NCI-H460 (cell line): Measurements from ENCODE around the gene CASP2. TPM values are rescaled to one million over a fixed set of nuclear protein-coding genes. Genes with fewer than 3 reads are reported as not detected.
A peak's percentile ranks its signal among the peaks of the same experiment; 100 is the strongest.

ENCODE experiments used
- DNase-seq: peaks from one replicate; pipeline ENCODE4 v3.0.0-alpha.2; 2016; ENCODE audit warnings: low read depth; ENCODE audit errors: extremely low read depth
- total RNA-seq: library from RNA; depleted of rRNA; stranded (reverse); fragments of >200 nt; shearing (Covaris generic); gene quantifications from 2 replicates; pipeline ENCODE4 v1.2.3, GENCODE V29; 2014

The CASP2 gene
- total RNA-seq, 1 experiment from 2014 or later: 16.6 TPM

DNA sequence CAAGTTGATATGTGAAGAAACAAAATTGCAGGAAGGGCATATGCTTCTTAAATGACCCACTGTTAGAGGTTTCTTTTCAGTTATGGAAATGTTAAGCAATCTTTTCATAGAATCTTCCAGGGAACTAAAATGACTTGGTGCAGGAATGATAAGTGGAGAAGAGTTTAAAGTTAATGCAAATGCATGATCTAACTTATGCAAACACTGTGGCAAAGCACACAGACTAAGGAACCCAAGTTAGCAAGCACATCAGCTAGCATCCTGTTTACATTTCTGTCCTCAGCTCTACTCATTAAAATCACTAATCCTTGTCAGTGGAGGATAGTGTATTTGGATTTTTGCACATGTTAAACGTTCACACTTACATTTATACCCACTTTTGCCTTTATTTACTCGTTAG, 37.1 kb downstream of the CASP2 start:
- DNase-seq: no peak

DNA sequence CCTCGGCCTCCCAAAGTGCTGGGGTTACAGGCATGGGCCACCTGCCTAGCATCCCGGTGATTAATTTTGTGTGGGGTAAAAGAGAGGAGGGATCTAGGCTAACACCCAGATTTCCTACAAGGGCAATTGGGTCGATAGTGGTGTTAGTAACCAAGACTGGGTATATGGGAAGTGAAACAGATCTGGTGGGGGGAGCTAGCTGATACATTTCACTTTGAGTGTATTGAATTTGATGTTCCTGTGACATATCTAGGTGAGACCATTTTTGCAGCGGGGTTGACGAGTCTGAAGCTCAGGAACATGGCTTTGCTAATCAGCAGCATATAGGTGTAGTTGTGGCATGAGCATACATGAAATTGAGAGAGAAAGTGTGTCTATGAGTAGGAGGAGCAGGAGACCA, 39.8 kb downstream of the CASP2 start:
- no peak for DNase-seq

DNA sequence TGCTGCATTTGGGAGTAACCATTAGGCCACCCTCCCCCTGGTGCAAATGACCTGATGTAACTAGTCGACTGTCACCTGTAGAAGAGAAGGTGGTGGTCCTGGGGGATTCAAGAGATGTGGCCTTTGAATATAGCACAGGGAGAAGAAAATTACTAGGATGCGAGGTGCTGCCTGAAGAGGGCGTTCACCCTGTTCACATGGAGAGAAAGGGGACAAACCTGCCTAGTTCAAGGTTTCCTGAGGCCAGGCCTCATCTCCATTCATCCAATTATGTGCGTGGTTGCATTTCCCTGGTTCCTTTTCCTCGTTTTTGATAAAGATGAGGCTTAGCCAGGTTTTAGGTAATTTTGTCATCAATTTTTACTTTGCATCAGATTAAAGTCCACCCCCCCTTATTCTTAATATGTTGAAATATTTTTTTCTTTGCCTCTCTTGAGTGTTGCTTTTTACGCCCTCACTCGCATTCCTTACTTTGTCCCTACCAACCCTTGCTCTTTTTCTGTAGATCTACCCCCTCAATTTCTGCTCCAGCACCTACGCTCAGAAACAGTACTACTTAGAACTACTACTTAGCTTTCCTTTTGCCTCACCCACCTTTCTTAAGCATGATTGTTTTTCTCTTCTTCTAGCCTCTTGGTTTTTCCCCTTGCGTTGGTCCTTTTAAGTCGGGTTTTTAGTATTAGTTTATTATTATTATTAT, 41.5 kb downstream of the CASP2 start:
- no peak for DNase-seq

DNA sequence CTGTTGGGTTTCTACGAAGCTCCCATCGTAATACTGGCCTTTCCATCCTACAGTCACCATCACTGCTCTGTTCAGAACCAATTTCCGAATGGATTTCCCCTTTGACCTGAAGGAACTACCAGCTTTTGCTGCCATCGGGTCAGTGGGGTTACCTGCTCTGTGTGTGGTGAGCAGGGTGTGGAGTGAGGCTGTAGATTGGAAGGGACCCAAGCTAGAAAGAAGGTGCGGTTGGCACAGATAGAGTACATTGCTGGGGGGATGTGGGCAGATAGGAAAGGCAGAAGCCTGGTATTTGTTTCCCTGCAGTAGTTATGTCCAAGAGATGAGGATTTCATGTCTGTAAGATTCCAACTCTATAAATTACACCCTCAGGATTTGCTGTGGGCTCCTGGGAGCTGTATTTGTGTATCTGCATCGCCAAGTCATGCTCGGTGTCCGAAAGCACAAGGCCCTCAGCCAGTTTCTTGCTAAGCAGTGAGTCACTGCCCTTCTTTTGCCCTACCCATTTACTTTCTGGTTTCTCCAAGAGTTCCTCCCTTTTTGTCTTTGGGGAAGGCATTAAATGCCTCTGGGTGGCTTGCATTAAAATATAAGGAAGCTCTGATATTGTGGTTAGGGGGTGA, 43.1 kb downstream of the CASP2 start:
- no peak for DNase-seq

DNA sequence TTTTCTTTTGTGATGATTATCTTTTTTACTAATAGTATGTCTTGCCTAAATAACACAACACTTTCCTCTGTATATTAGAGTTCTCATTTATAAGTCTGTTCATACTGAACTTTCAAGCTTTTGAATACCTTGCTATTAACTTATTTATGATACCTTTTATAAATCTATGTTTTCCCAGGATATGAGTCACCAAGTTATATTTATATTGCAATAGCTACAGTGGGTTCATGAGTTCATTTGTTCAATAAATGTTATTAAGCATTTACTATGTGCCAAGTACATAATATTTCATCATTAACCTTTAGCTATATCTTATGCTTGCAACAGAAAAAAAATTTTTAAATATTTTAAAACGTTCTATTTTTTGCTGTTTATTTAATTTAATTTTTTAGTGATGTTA, 46.1 kb downstream of the CASP2 start:
- no peak for DNase-seq

DNA sequence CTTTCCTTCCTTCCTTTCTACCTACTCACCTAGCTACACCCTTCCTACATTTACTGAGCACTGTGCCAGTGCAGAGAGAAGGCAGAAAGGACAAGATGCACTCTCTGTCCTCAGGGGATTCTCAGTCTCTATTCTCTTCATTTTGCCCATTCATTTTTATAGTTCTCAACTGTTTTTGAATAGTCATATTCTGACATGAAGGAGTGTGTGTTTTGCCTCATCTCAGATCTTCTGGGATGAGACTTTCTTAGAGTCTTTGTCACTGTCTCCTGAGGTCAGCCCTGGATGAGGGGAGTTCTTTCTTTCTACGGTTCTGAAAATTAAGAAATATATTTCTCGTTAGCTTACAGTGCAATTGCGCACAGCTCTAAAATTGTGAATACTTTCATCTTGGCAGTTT, 49.1 kb downstream of the CASP2 start:
- no peak for DNase-seq

DNA sequence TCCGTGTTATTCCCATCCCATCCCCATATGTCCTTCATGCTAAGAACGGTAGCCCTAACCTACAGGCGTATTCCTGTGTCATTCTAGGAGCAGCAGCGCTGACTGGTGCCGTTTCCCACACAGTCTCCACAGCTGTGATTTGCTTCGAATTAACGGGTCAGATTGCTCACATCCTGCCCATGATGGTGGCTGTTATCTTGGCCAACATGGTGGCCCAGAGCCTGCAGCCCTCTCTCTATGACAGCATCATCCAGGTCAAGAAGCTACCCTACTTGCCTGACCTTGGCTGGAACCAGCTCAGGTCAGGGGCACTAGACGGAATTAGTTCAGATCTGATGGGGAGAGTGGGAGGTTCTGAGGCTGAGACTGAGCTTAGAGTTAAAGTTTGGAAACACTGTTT, 53.7 kb downstream of the CASP2 start:
- DNase-seq: no peak

DNA sequence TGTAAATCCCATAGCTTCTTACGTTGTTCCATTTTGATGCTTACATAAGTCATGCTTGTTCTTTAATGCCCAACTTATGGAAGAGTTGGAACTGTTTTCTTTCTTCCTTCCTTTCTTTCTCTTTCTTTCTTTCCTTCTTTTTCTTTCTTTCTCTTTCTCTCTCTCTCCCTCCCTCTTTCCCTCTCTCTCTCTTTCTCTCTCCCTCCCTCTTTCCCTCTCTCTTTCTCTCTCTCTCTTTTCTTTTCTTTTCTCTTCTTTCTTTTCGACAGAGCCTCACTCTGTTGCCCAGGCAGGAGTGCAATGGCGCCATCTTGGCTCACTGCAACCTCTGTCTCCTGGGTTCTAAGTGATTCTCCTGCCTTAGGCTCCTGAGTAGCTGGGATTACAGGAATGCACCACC, 55.4 kb downstream of the CASP2 start:
- DNase-seq: no peak

DNA sequence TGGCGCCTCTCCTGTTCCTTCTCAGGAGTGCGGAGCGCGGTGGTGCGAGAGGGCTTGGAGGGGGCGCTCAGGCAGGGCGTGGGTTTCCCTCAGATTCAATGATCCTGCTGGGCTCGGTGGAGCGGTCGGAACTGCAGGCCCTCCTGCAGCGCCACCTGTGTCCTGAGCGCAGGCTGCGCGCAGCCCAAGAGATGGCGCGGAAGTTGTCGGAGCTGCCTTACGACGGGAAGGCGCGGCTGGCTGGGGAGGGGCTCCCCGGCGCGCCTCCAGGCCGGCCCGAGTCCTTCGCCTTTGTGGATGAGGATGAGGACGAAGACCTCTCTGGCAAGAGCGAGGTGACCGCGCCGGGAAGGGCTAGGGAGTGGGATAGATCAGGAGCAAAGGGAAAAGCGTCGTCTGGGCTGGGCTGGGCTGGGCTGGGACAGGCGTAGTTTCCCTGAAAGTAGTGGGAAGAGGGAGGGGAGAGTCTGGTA, 57.3 kb downstream of the CASP2 start:
- peak; percentile 34 for DNase-seq

DNA sequence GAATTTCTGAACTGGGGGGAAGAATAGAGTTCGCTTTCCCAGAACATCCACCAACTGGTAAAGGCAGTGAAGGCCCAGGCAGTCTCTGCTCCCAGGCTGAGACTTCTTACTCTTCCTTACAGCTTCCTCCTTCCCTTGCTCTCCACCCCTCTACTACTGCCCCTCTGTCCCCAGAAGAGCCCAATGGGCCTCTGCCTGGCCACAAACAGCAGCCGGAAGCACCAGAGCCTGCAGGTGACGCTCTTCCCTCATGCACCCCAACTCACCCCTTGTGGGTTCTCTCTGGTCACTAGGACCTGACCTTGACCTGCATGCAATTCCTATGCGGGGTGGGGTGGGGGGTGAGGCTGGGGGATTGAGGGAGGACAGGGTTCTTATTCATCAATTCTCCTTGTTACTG, 57.9 kb downstream of the CASP2 start:
- no peak for DNase-seq

DNA sequence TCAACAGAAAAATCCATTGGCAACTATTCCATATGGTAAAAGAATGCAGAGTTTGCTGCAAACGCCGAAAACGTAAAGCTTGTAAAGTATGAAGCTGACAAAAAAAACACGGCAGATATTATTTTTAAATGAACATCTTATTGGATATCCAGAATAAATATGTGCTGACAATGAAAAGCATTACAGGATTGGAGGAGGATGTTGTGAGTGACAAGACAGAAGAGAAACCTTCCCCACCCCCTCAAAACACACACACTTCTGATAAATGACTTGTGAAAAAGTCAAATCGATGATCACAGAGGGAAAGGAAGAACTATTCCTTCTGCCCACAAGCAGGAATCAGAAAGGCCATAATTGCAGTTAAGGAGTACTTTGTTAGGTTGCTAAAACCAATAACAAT, 59.8 kb downstream of the CASP2 start:
- no peak for DNase-seq

DNA sequence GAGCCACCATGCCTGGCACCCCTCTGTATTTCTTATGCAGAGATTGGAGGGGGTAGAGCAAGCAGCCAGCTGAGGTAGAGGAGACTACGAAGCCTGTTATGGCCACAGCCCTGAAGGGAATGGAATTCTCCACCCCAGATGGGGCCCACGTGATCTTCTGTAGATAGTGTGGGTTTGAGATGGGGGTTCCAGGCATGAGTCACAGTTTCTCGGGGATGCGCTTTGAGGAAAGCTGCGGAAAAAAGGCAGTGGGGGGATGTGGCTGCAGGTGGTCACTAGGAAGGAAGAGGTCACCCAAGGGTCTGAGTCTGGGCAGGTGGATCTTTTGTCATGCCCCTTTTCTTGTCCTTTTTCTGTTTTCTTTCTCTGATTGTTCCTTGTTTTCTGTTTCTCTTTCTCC, 62.9 kb downstream of the CASP2 start:
- no peak for DNase-seq

DNA sequence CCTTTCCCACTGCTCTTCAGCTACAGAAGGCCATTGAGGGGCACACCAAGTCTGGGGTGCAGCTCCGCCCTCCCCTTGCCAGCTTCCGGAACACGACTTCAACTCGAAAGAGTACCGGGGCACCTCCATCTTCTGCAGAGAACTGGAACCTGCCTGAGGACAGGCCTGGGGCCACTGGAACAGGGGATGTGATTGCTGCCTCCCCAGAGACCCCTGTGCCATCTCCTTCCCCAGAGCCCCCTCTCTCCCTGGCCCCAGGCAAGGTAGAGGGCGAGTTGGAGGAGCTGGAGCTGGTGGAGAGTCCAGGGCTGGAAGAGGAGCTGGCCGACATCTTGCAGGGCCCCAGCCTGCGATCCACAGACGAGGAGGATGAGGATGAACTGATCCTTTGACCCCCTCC, 63.4 kb downstream of the CASP2 start:
- no peak for DNase-seq

DNA sequence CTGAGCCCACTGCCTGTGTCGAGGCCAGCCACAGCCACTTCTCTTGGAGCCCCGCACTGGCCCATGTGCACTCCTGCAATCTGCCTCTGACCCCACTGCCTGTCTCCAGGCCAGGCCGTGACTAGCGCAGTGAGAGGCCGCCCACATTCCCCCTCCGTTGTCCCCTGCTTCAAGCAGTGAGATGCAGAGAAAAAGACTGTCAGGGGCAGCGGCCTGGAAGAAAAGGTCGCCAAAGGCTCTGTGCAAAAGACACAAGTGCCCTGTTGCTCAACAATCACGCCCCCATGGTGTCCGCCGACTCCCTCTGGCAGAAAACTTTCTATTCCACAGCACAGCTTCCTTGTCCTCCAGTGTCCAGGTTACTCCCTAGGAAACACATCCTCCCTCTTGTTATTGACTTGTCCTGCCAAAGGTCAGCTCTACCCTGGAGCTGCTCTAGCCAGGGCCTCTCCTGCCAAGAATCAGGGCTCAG, 64.4 kb downstream of the CASP2 start:
- DNase-seq: no peak

DNA sequence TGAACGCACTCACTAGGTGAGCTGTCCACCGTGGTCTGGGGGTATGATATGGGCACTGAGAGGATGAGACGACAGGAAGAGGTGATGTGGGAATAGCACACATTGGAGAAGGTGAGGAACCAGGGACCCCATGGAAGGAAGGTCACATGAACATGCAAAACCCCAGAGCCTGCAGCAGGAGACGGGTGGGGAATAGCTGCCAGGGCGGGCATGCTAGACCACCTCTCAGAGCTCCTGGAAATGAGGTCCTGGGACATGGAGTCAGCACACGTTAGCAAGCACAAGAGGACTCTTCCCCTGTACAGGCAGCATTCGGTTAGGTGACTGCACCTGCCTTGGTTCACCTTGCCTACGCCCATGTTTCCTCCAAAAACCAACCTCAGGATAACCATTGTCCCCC, 66.2 kb downstream of the CASP2 start:
- DNase-seq: no peak

DNA sequence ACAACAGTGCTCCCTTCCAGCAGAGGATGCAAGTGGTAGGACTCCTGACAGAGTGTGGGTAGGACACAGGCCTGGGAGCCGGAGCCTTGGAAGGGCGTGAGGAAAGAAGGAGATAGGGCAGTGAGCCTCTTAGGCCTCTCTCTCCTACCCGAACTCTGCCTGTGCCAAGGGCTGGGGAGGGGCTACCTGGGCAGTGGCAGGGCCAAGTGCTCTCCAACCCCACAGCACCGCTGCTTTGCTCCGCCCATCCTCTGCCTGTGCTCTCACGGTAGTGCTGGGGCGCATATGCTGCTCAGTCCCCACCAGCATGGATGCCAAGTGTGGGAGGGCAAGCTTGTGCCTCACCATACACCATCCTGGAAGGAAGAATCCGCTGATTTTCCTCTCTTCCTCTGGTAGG, 66.8 kb downstream of the CASP2 start:
- DNase-seq: no peak

DNA sequence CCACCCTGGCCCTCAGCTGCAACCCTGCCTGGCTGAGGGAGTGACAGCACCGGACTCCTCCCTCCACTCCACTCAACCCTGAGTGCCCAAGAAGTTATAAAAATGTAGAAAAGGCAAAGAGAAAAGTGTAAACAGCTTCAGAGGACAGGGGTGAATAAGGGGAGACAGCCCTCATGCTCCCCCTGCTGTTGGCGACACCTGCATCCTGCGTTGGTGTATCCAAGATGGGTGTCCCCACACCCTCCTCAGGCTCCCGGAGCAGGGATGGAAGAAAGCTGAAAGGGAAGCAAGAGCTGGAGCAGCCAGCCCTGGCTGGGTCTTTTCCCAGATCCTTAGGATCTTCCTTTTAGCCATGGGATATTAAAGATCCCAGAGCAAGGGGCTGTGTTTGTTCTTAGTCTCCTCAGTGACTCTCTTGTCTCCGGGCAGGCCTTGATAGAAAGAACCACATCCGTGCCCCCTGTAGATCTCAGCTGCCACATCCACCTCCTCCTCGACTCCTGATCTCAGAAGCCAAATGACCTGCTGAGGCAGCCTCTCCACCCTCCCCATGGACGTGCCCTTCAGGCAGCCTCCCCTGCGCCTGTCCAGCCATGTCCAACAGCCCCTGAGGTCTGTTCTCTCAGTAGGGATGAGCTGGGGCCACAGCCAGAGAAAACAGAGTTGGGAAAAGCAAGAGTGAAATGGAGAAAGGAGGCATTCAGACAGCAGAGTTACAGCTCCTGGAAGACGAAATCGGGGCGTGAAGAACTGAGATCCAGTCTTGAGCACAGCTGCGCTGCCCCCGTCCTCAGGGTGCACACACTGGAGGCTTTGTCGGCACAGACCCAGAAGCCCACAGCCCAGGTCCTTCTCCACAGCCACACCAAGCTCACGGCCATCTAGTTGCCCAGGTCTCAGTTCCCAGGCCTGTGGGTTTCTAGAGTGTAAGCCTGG, 67.6 kb downstream of the CASP2 start:
- DNase-seq: no peak

DNA sequence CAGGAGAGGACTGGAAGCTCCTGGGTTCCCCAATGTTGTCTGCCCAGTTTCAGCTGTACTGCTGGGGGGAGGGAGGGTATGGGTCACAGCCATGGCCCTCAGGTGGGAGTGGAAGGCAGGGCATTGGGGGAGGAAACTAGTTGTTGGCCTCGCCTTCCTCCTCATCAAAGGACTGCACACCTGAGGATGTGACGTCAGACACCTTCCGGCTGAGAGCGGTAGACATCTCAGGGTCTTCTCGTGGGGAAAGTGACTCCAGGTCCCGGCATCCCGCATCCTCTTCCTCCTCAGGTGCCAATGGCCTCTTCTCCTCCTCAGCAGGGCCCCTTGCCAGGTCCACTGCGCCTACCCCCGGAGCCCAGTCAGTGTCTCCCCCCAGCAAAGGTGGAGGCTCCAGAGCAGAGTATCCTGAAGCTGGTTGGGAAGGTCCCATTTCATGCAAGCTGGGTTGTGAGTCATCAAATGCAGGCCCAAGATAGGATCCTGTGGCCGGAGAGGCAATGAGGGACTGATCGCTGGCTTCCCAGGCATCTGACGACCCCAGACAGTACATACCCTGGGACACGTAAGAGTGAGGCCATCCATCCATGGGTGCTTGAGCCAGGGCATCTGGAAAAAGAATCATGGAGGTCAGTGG, 68.4 kb downstream of the CASP2 start:
- no peak for DNase-seq
